SK-N-SH (cell line): ENCODE data around the gene GDPD1.

ENCODE experiments used
- CHD2 ChIP-seq: fragments of 150-350 bp; IDR thresholded peaks from 2 replicates; pipeline ENCODE4 v1.6.1; 2018; ENCODE audit warnings: low read length; ENCODE audit not compliant: partially characterized antibody
- EP300 ChIP-seq, 2 experiments: IDR thresholded peaks; 2 replicates each; pipeline versions ENCODE4 v1.4.0 to v1.6.1; 2012; ENCODE audit warnings: borderline replicate concordance in 1 of 2, low read depth in 1 of 2, low read length in 1 of 2
- NFIC ChIP-seq: IDR thresholded peaks from 2 replicates; pipeline ENCODE4 v1.4.0; 2012; ENCODE audit warnings: borderline replicate concordance
- NRF1 ChIP-seq: IDR thresholded peaks from 2 replicates; pipeline ENCODE4 v1.6.1; 2012; ENCODE audit warnings: low read depth, mild to moderate bottlenecking, low read length
- POLR2AphosphoS5 ChIP-seq: IDR thresholded peaks from 2 replicates; pipeline ENCODE4 v1.6.1; 2012; ENCODE audit warnings: low read depth, low read length
- RAD21 ChIP-seq: IDR thresholded peaks from 2 replicates; pipeline ENCODE4 v1.6.1; 2012; ENCODE audit warnings: mild to moderate bottlenecking, low read length
- YY1 ChIP-seq: IDR thresholded peaks from 2 replicates; pipeline ENCODE4 v1.4.0; 2012; ENCODE audit warnings: low read depth, mild to moderate bottlenecking
- TF ChIP-seq, protein P1 (sequence below): fragments of 200-600 bp; sonication (generic); IDR thresholded peaks from 2 replicates; pipeline ENCODE4 v1.6.1; 2017; ENCODE audit warnings: antibody characterized with exemption, mild to moderate bottlenecking, moderate library complexity
- TF ChIP-seq, protein P2 (sequence below): IDR thresholded peaks from 2 replicates; pipeline ENCODE4 v1.6.1; 2012; ENCODE audit warnings: mild to moderate bottlenecking, low read depth, low read length, moderate library complexity
- TF ChIP-seq, protein P3 (sequence below): IDR thresholded peaks from 2 replicates; pipeline ENCODE4 v1.4.0; 2012; ENCODE audit warnings: low read depth
- TF ChIP-seq, protein P4 (sequence below): IDR thresholded peaks from 2 replicates; pipeline ENCODE4 v1.4.0; 2012; ENCODE audit warnings: low read depth, borderline replicate concordance

DNA sequence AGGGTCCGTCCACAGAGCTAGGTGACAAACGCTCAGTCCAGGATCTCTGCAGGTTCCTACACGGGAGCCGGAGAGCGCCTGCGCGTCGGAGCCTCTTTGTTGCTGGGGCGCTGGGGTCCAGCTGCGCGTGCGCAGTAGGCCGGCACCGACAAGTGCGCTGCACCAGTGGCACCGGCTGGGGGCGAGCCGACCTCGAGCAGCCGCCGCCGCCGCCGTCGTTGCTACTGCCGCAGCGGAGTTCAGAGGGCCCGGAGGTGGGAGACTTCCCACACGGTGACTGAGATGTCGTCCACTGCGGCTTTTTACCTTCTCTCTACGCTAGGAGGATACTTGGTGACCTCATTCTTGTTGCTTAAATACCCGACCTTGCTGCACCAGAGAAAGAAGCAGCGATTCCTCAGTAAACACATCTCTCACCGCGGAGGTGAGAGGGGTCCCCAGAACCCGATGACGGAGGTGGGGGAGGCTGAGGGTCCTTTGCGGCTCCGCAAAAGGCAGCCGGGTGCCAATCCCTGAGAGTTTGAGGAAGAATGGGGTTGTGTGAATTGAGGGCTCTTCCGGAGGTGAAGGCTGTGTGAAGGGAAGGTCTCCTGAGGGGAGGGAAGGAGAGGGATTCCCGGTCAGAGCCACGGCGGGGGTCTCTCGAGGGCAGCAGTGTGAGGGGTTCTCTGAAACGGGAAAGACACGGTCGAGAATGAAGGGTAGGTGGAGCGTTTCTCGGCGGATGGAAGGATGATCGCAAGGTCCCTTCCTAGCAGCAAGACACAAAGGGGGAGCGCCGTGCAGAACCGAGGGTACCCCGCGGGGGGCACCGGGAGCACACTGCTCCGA is at the start of gene GDPD1:
- TF ChIP-seq POLR2AphosphoS5: peak; percentile 87
- TF ChIP-seq, protein P1, sequence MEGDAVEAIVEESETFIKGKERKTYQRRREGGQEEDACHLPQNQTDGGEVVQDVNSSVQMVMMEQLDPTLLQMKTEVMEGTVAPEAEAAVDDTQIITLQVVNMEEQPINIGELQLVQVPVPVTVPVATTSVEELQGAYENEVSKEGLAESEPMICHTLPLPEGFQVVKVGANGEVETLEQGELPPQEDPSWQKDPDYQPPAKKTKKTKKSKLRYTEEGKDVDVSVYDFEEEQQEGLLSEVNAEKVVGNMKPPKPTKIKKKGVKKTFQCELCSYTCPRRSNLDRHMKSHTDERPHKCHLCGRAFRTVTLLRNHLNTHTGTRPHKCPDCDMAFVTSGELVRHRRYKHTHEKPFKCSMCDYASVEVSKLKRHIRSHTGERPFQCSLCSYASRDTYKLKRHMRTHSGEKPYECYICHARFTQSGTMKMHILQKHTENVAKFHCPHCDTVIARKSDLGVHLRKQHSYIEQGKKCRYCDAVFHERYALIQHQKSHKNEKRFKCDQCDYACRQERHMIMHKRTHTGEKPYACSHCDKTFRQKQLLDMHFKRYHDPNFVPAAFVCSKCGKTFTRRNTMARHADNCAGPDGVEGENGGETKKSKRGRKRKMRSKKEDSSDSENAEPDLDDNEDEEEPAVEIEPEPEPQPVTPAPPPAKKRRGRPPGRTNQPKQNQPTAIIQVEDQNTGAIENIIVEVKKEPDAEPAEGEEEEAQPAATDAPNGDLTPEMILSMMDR: peak; percentile 71
- TF ChIP-seq YY1: no peak
- TF ChIP-seq NFIC: no peak
- TF ChIP-seq EP300 (IDR thresholded peaks at IDR 0.05; ENCODE audit: borderline replicate concordance in 1 of 2, low read depth in 1 of 2, low read length in 1 of 2): peak in 1 of 2 experiments; percentile 42; a peak in 2 of 4 replicates
- TF ChIP-seq, protein P2, sequence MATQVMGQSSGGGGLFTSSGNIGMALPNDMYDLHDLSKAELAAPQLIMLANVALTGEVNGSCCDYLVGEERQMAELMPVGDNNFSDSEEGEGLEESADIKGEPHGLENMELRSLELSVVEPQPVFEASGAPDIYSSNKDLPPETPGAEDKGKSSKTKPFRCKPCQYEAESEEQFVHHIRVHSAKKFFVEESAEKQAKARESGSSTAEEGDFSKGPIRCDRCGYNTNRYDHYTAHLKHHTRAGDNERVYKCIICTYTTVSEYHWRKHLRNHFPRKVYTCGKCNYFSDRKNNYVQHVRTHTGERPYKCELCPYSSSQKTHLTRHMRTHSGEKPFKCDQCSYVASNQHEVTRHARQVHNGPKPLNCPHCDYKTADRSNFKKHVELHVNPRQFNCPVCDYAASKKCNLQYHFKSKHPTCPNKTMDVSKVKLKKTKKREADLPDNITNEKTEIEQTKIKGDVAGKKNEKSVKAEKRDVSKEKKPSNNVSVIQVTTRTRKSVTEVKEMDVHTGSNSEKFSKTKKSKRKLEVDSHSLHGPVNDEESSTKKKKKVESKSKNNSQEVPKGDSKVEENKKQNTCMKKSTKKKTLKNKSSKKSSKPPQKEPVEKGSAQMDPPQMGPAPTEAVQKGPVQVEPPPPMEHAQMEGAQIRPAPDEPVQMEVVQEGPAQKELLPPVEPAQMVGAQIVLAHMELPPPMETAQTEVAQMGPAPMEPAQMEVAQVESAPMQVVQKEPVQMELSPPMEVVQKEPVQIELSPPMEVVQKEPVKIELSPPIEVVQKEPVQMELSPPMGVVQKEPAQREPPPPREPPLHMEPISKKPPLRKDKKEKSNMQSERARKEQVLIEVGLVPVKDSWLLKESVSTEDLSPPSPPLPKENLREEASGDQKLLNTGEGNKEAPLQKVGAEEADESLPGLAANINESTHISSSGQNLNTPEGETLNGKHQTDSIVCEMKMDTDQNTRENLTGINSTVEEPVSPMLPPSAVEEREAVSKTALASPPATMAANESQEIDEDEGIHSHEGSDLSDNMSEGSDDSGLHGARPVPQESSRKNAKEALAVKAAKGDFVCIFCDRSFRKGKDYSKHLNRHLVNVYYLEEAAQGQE: no peak
- peak; percentile 7 for TF ChIP-seq CHD2
- TF ChIP-seq RAD21: peak; percentile 73
- peak; percentile 96 for TF ChIP-seq NRF1
- TF ChIP-seq, protein P3, sequence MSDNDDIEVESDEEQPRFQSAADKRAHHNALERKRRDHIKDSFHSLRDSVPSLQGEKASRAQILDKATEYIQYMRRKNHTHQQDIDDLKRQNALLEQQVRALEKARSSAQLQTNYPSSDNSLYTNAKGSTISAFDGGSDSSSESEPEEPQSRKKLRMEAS: no peak
- TF ChIP-seq, protein P4, sequence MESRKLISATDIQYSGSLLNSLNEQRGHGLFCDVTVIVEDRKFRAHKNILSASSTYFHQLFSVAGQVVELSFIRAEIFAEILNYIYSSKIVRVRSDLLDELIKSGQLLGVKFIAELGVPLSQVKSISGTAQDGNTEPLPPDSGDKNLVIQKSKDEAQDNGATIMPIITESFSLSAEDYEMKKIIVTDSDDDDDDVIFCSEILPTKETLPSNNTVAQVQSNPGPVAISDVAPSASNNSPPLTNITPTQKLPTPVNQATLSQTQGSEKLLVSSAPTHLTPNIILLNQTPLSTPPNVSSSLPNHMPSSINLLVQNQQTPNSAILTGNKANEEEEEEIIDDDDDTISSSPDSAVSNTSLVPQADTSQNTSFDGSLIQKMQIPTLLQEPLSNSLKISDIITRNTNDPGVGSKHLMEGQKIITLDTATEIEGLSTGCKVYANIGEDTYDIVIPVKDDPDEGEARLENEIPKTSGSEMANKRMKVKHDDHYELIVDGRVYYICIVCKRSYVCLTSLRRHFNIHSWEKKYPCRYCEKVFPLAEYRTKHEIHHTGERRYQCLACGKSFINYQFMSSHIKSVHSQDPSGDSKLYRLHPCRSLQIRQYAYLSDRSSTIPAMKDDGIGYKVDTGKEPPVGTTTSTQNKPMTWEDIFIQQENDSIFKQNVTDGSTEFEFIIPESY: no peak
